HG03095 (cell line): ENCODE measurements around the gene COL19A1.

ENCODE experiments used
- ATAC-seq: cut with Tn5 transposase; IDR thresholded peaks from one replicate; pipeline ENCODE4 v1.9.1; 2021; ENCODE audit warnings: moderate library complexity; ENCODE audit not compliant: unreplicated experiment

Gene COL19A1

DNA sequence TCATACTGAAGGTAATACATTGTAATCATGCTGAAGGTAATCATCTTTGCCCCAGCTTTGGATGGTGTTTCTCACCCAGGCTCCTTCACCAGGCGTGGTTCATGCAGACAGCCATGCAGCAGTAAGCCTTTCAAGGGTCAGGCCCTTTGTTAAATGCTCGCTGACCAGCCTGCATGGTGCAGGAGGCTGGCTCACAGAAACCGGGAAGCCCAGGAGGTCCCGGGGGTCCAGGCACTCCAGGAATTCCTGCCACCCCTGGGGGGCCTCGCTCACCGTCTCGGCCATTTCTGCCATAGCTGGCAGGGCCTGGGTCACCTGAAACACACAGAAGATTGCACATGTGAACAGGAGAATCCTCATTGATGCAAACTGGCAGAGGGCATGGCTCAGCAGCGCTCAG is 350.4 kb downstream of the COL19A1 start:
- ATAC-seq = no peak

- ATAC-seq = no peak
These were observed 353.7 kb downstream of the COL19A1 start for GRCh38 chr6:70219943-70220613.

DNA sequence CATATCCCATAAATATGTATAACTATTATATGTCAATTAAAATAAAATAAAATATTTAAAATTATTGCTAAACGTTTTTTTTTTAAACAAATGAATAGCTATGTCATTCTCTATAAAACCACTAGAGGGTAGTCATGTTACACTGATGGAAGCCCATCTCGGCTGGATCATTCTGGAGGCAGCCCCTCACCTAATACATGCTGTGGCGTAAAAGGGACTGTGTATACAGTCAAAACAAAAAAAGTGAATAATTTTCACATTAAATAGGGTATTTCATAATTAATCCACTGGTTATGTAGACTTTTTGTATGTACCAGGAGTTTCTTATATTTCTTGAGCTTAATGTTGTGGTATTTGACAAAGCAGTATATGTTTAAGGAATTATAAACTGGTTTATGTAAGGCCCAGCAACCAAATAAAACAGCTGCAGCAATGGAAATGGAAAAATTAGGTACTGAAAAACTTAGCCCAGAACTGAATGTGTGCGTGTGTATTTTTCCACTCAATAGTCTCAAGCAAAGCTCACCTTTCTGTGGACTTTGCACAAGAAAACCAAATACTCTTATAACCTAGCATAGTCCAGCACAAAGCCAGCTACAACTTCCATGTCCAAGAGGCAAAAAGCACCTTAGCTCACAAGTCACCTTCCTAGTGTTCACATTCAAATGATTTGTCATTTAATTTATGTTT is 354.8 kb downstream of the COL19A1 start:
- ATAC-seq = no peak

DNA sequence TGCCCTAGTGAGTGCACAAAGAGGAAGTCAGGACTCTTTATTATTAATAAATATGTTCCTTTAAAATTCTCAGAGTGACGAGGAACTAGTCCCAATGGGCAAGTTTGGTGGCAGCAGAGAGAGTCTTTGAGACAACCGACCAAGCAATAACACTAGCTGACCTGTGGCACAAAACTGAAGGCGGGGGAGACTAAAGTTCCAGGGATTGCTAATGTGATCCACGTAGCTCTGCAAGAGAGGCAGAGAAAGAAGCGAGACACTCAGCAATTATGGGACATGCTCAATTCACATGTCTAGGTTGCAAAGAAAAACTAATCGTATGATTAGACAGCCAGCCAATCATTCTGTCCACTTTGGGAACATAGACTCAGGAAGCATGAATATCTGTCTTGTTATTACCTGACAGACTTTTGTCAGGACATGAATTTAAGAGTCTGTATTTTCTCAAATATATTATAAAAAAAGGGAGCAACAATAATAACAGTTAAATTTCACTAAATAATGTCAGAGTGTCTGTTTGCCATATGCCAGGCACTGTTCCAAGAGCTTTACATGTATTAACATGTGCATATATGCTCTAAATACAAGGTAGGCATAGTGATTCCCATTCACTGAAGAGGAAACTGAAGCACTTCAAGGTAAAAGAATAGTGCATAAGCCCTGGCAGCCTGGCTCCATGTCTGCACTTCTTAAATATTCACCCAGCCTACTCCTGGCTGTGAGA is 355.5 kb downstream of the COL19A1 start:
- ATAC-seq = no peak

DNA sequence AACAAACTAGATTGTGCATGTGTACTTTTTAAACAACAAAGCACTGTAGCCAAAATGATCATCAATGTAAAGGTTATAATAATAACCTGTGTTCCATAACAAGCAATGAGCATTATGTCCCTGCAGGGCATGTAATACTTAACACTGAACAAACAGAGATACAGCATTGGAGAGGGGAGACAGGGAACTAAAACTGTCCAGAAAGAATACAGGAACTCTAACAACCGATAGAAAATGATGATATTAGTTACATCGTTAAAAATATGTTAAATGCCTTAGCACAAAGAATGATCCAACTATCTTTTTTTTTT is 356.0 kb downstream of the COL19A1 start:
- ATAC-seq = no peak

GRCh38 chr6:70225055-70225454 is 358.7 kb downstream of the COL19A1 start:
- no peak for ATAC-seq

DNA sequence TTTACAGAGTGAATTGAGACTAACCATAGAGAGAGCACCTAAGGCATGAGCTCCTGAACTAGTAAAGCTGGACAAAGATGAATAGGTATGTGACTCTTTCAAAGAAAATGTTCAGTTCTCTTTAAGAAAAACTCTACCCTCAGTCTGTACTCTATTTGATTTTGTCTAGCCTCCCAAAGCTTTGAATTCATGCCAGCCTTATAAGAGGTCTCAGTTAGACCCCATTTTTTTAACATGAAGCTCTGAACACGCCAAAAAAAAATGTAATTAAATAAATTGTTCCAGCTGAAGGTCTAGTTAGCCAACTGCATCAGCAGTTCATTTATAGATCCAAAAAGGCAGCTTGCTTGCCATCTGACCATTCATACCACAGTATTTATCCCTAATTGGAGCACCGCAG is 365.0 kb downstream of the COL19A1 start:
- no peak for ATAC-seq

GRCh38 chr6:70234561-70235236 is 368.3 kb downstream of the COL19A1 start:
- no peak for ATAC-seq

DNA sequence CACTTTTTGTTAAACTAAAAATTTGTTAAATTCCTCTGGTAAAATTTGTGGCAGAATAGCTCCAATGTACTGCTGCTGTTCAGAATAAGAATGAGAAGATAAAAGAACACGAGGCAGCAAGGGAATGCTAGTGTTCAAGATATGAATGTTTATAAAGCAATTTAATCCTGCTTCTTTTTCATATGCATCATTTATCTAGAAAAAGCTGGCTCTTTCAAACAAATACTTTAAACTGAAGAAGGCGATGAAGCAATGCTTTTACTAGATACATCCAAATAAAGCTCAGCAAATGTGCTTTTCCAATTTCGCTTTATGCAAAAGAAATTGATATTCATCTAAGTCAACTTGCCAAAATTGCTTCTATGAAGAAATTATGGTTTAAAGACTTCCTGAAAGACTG is 370.0 kb downstream of the COL19A1 start:
- no peak for ATAC-seq

GRCh38 chr6:70241031-70241430 is 374.7 kb downstream of the COL19A1 start:
- no peak for ATAC-seq

DNA sequence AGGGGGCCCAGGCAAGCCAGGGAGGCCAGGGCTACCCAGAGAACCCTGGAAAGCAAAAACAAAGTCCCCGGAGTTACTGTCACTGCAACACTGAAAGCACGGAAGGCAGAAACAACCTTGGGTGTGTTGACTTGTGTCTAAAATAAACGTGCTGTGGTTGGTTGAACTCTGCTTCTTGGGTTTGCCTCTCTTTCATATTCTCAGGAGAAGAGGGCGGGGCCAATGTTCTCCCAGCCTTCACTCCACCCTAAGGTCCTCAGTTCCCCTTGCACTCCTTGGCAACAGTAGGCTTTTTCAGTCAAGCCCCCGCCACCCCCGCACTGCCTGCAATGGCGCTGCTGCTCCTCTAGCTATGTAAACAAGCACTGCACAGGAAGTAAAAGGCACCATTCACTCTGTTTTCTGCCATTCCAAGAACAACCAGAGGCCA is 375.6 kb downstream of the COL19A1 start:
- no peak for ATAC-seq

DNA sequence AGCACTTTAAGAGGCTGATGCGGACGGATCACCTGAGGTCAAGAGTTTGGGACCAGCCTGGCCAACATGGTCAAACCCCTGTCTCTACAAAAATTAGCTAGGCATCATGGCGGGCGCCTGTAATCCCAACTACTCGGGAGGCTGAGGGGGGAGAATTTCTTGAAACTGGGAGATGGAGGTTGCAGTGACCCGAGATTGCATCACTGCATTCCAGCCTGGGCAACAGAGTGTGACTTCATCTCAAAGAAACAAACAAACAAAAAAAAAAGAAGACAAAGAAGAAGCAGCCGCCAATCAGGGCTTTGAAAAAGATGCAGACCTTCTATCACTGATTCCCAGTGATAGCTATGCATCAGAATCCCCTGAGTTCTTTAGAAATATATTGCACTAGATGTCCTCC is 379.8 kb downstream of the COL19A1 start:
- no peak for ATAC-seq

GRCh38 chr6:70252604-70253003 is 386.2 kb downstream of the COL19A1 start:
- no peak for ATAC-seq

DNA sequence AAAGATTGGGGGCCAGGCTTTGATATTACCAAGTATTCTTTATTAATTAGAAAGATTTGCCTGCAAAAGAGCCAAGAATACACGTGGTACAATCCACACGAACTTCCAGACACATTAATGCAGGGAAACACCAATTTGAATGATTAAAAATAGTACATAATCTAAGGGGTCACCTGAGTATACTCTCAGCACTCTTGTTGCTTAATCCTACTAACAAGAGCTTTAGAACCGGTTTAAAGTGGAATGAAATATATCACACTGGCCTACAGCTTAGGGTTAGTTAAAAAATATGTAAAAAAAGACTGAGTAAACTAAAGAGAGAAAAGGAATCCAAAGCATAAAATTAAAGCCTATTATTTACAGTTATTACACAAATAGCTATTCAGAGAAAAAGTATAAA is 387.6 kb downstream of the COL19A1 start:
- ATAC-seq = no peak

DNA sequence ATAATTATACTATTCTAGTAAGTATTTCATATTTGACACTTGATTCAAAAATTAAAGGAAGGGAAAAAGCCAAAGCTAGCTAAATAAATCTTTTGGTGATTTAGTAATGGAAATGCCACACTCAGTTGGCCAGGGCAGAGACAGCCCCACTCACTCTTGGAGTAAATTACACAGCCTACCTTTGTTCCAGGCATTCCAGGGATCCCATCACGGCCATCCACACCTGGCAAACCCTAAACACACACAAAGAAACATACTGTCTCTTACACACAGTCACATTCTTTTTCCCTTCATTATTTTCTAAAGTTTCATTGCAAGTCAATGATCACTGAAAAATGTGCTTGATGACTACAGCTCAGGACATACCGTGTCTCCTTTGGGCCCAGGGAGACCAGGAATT is 388.4 kb downstream of the COL19A1 start:
- ATAC-seq = no peak

- no peak for ATAC-seq
These were observed 391.5 kb downstream of the COL19A1 start for GRCh38 chr6:70257768-70258273.

DNA sequence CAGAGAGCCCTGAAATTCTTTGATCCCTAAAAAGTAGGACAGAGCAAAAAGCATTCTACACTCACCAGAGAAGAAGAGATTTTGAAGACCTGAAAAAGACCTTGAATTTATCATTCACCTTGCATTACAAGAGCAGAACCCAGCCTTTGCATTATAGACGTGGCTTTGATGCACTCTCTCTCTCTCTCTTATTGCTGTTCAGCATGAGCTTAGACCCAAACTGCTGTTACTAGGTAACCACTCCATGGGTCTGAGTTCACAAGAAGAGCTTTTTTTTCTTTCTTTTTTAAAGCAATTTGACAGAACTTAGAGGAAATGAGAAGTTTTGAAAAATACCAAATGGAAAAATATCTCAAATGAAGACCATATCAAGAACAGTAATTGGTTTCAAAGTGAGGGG is 392.1 kb downstream of the COL19A1 start:
- ATAC-seq = no peak
